K562 treated with DMSO at 1 percent for 48 hours (cell line): ENCODE results near the gene CSHL1. TPM values are rescaled to one million over a fixed set of nuclear protein-coding genes. Genes with fewer than 3 reads are reported as not detected.

Experiments used
- total RNA-seq: library from RNA; unstranded; fragments of 300-600 nt; gene quantifications from 2 replicates; pipeline ENCODE4 v1.2.3, GENCODE V29; 2022; ENCODE audit warnings: low replicate concordance; ENCODE audit errors: extremely low read depth

The CSHL1 gene
- not detected in 2 replicates for total RNA-seq

GRCh38 chr17:63911041-63911635 is at the start of gene CSHL1:
CSHL1 (minus strand) TSS chr17:63911258; CDS start chr17:63911196, 62 bp downstream.

GRCh38 chr17:63931981-63932561 is 21.0 kb upstream of the CSHL1 start, which contains the start of gene CD79B:
CD79B (minus strand) TSS chr17:63932331; CDS start chr17:63932261, 70 bp downstream.

GRCh38 chr17:63918789-63919305 is 7.8 kb upstream of the CSHL1 start, which contains the start of gene GH1:
GH1 (minus strand) TSS chr17:63918839; CDS start chr17:63918776, 63 bp downstream.

GRCh38 chr17:63896524-63897354 is 14.3 kb downstream of the CSHL1 start, which contains the start of gene CSH1:
CSH1 (minus strand) TSS chr17:63896574; CDS start chr17:63896511, 63 bp downstream.

GRCh38 chr17:63881935-63882601 is 29.0 kb downstream of the CSHL1 start, which contains the start of gene GH2:
GH2 (minus strand) TSS chr17:63881944; CDS start chr17:63881801, 143 bp downstream.

GRCh38 chr17:63873577-63873976 is 37.5 kb downstream of the CSHL1 start, which contains the start of gene CSH2:
CSH2 (minus strand) TSS chr17:63873677; CDS start chr17:63873614, 63 bp downstream.

Other genes starting within 250 kb of the CSHL1 start
- not detected in 2 replicates for gene LIMD2, start 211.1 kb downstream of the CSHL1 start, total RNA-seq
- not detected in 2 replicates for gene STRADA, start 169.5 kb downstream of the CSHL1 start, total RNA-seq
- not detected in 2 replicates for gene CCDC47, start 137.7 kb downstream of the CSHL1 start, total RNA-seq
- not detected in 2 replicates for gene DDX42, start 137.1 kb downstream of the CSHL1 start, total RNA-seq
- gene PSMC5, start 83.8 kb downstream of the CSHL1 start, total RNA-seq: 726 TPM in 1 of 2 replicates, not detected in the other
- gene FTSJ3, start 83.6 kb downstream of the CSHL1 start, total RNA-seq: not detected in 2 replicates
- gene SMARCD2, start 68.6 kb downstream of the CSHL1 start, total RNA-seq: not detected in 2 replicates
- gene CSH2, start 37.6 kb downstream of the CSHL1 start, total RNA-seq: not detected in 2 replicates
- gene GH2, start 29.3 kb downstream of the CSHL1 start, total RNA-seq: not detected in 2 replicates
- gene CSH1, start 14.7 kb downstream of the CSHL1 start, total RNA-seq: not detected in 2 replicates
- gene GH1, start 7.6 kb upstream of the CSHL1 start, total RNA-seq: not detected in 2 replicates
- gene CD79B, start 21.1 kb upstream of the CSHL1 start, total RNA-seq: not detected in 2 replicates
- gene SCN4A, start 61.7 kb upstream of the CSHL1 start, total RNA-seq: not detected in 2 replicates
- not detected in 2 replicates for gene PRR29, start 87.1 kb upstream of the CSHL1 start, total RNA-seq
- gene ICAM2, start 109.4 kb upstream of the CSHL1 start, total RNA-seq: not detected in 2 replicates
- not detected in 2 replicates for gene ERN1, start 218.9 kb upstream of the CSHL1 start, total RNA-seq